CD4-positive, CD25-positive, alpha-beta regulatory T cell (primary cell): ENCODE data around the gene PRX. TPM values are rescaled to one million over a fixed set of nuclear protein-coding genes. Genes with fewer than 3 reads are reported as not detected.

Experiments used
- ATAC-seq, 2 donors: fragments of 150-1000 bp; cut with Tn5 transposase; one replicate each; pipeline ENCODE4 v1.10.0; 2021; ENCODE audit warnings: low read depth in 2 of 2, moderate number of reproducible peaks in 2 of 2, moderate library complexity in 1 of 2
- DNase-seq, 3 donors: peaks; one replicate each; pipeline versions ENCODE4 v3.0.0 to v3.0.0-alpha.2; 2012 to 2022; ENCODE audit warnings: mixed read lengths in 1 of 3
- H3K27ac ChIP-seq: one replicate; pipeline ENCODE4 v1.7.0; 2013; ENCODE audit warnings: mild to moderate bottlenecking, low read length; ENCODE audit not compliant: insufficient read depth, poor library complexity, severe bottlenecking
- H3K27me3 ChIP-seq: one replicate; pipeline ENCODE4 v1.7.0; 2013; ENCODE audit warnings: low read length; ENCODE audit not compliant: control insufficient read depth, insufficient read depth
- H3K36me3 ChIP-seq: one replicate; pipeline ENCODE4 v1.7.0; 2013; ENCODE audit warnings: mild to moderate bottlenecking, low read length, moderate library complexity; ENCODE audit not compliant: control insufficient read depth, insufficient read depth
- H3K4me1 ChIP-seq: 2 replicates; pipeline ENCODE4 v1.7.0; 2013; ENCODE audit warnings: mild to moderate bottlenecking, low read length; ENCODE audit not compliant: insufficient read depth, control insufficient read depth, poor library complexity, severe bottlenecking
- H3K4me3 ChIP-seq: one replicate; pipeline ENCODE4 v1.7.0; 2013; ENCODE audit warnings: low read depth, mild to moderate bottlenecking, low read length, moderate library complexity
- H3K9me3 ChIP-seq, 2 experiments: 1 replicate in 1 of 2; 2 replicates in 1 of 2; pipeline ENCODE4 v1.7.0; 2013; ENCODE audit warnings: low read length in 2 of 2, mild to moderate bottlenecking in 1 of 2, moderate library complexity in 1 of 2; ENCODE audit not compliant: control insufficient read depth in 2 of 2
- H3K27ac Mint-ChIP-seq, 3 donors: one replicate each; pipeline ENCODE4 v1.8.0; 2020 to 2022; ENCODE audit warnings: mild to moderate bottlenecking in 3 of 3, mixed read lengths in 3 of 3, moderate library complexity in 2 of 3
- H3K27me3 Mint-ChIP-seq: one replicate; pipeline ENCODE4 v1.8.0; 2022; ENCODE audit warnings: mild to moderate bottlenecking, mixed read lengths
- H3K36me3 Mint-ChIP-seq: one replicate; pipeline ENCODE4 v1.8.0; 2020; ENCODE audit warnings: mixed read lengths
- H3K4me1 Mint-ChIP-seq, 4 donors: one replicate each; pipeline ENCODE4 v1.8.0; 2020 to 2022; ENCODE audit warnings: mixed read lengths in 4 of 4, mild to moderate bottlenecking in 1 of 4
- H3K4me3 Mint-ChIP-seq, 4 donors: one replicate each; pipeline ENCODE4 v1.8.0; 2020 to 2022; ENCODE audit warnings: mild to moderate bottlenecking in 4 of 4, mixed read lengths in 4 of 4, moderate library complexity in 3 of 4
- H3K9me3 Mint-ChIP-seq, 7 donors: one replicate each; pipeline ENCODE4 v1.8.0; 2020 to 2022; ENCODE audit warnings: mixed read lengths in 7 of 7, mild to moderate bottlenecking in 3 of 7, moderate library complexity in 2 of 7
- polyA plus RNA-seq, 4 donors: library from polyadenylated mRNA; unstranded; fragments of 300-500 nt; fragmentation: Illumina TruSeq; gene quantifications; one replicate each; pipeline ENCODE4 v1.2.3, GENCODE V29; 2021
- total RNA-seq: library from RNA; stranded (reverse); gene quantifications from one replicate; pipeline ENCODE4 v1.2.3, GENCODE V29; 2022

The PRX gene
- total and polyA plus RNA-seq, 5 donors from 2014 or later: 0.08 to 1.3 (median 0.39) TPM; not detected in 1

- Mint-ChIP-seq H3K27ac (peak within 1 kb of the TSS; percentile 93 to 97 (median 96)), H3K9me3 (no peaks in the 10 kb centered on the region), H3K36me3 (peaks cover 6% of the 10 kb centered on the region), H3K4me3 (peak within 1 kb of the TSS; percentile 97 to 100 (median 98)), H3K4me1 (peaks cover 9 to 24% (median 18%) of the 10 kb centered on the region in 4 donors), H3K27me3 (peaks cover 6% of the 10 kb centered on the region)
- peak within 1 kb of the TSS; percentile 99 for H3K4me3 ChIP-seq
- H3K27ac ChIP-seq: peak within 1 kb of the TSS; percentile 77
- DNase-seq (peak; percentile 93 to 97 (median 97)), ATAC-seq (peak; percentile 68 to 73)
- peaks cover 5% of the 10 kb centered on the region for H3K4me1 ChIP-seq
- peaks cover 14% of the 10 kb centered on the region for H3K36me3 ChIP-seq
- H3K27me3 ChIP-seq: no peaks in the 10 kb centered on the region
- no peaks in the 10 kb centered on the region for H3K9me3 ChIP-seq
Measured at GRCh38 chr19:40444000-40444824, 31.0 kb upstream of the PRX start, which contains the start of gene SERTAD3. Gene SERTAD3, minus strand, starts transcription at chr19:40444335. Its CDS starts 2,255 bp downstream, at chr19:40442080.

GRCh38 chr19:40443131-40443999 lies 30.2 kb upstream of the PRX start:
- Histone ChIP-seq H3K4me1 (peaks cover 5% of the 10 kb centered on the region), H3K4me3 (peak overlapping the region; percentile 99), H3K27me3 (no peaks in the 10 kb centered on the region), H3K9me3 (no peaks in the 10 kb centered on the region), H3K27ac (peak overlapping the region; percentile 77), H3K36me3 (peaks cover 14% of the 10 kb centered on the region)
- ATAC-seq: peak; percentile 82
- H3K4me3 Mint-ChIP-seq: peak overlapping the region; percentile 97 to 100 (median 98)
- H3K36me3 Mint-ChIP-seq: peaks cover 7% of the 10 kb centered on the region
- no peaks in the 10 kb centered on the region for H3K9me3 Mint-ChIP-seq
- DNase-seq: peak; percentile 99 to 100 (median 99)
- peaks cover 6% of the 10 kb centered on the region for H3K27me3 Mint-ChIP-seq
- H3K27ac Mint-ChIP-seq: peak overlapping the region; percentile 93 to 97 (median 96)
- H3K4me1 Mint-ChIP-seq: peaks cover 9 to 24% (median 18%) of the 10 kb centered on the region in 4 donors

GRCh38 chr19:40442328-40443130 lies 29.4 kb upstream of the PRX start:
- H3K4me3 Mint-ChIP-seq: peak overlapping the region; percentile 97 to 100 (median 98)
- peak overlapping the region; percentile 78 for H3K4me3 ChIP-seq
- H3K27ac Mint-ChIP-seq: peak overlapping the region; percentile 93 to 96 (median 95)

GRCh38 chr19:40441719-40442253 lies 28.6 kb upstream of the PRX start:
- H3K9me3 ChIP-seq: no peaks in the 10 kb centered on the region
- Mint-ChIP-seq H3K9me3 (no peaks in the 10 kb centered on the region), H3K4me3 (peak overlapping the region; percentile 46 to 100 (median 98)), H3K36me3 (peaks cover 9% of the 10 kb centered on the region), H3K27ac (peak overlapping the region; percentile 57 to 96 (median 93)), H3K4me1 (peaks cover 9 to 24% (median 18%) of the 10 kb centered on the region in 4 donors), H3K27me3 (peaks cover 6% of the 10 kb centered on the region)
- no peaks in the 10 kb centered on the region for H3K27me3 ChIP-seq
- ATAC-seq (no peak), DNase-seq (no peak)
- H3K36me3 ChIP-seq: peaks cover 14% of the 10 kb centered on the region
- peak overlapping the region; percentile 78 for H3K4me3 ChIP-seq
- peaks cover 5% of the 10 kb centered on the region for H3K4me1 ChIP-seq
- peak overlapping the region; percentile 77 for H3K27ac ChIP-seq

More at GRCh38 chr19:40442328-40443130, 29.4 kb upstream of the PRX start:
- DNase-seq (no peak), ATAC-seq (no peak)
- Mint-ChIP-seq H3K4me1 (peaks cover 9 to 24% (median 18%) of the 10 kb centered on the region in 4 donors), H3K9me3 (no peaks in the 10 kb centered on the region), H3K36me3 (peaks cover 9% of the 10 kb centered on the region), H3K27me3 (peaks cover 6% of the 10 kb centered on the region)
- Histone ChIP-seq H3K27me3 (no peaks in the 10 kb centered on the region), H3K27ac (peak overlapping the region; percentile 77), H3K4me1 (peaks cover 5% of the 10 kb centered on the region), H3K9me3 (no peaks in the 10 kb centered on the region), H3K36me3 (peaks cover 14% of the 10 kb centered on the region)

GRCh38 chr19:40438284-40438683 lies 25.1 kb upstream of the PRX start:
- no peak overlapping the region for H3K27ac ChIP-seq
- H3K9me3 ChIP-seq: no peaks in the 10 kb centered on the region
- peaks cover 9% of the 10 kb centered on the region for H3K36me3 Mint-ChIP-seq
- peaks cover 9 to 29% (median 16%) of the 10 kb centered on the region in 4 donors for H3K4me1 Mint-ChIP-seq
- no peak overlapping the region for H3K4me3 Mint-ChIP-seq
- peaks cover 9% of the 10 kb centered on the region for H3K4me1 ChIP-seq
- no peak overlapping the region for H3K27ac Mint-ChIP-seq
- H3K27me3 Mint-ChIP-seq: peaks cover 2% of the 10 kb centered on the region
- H3K4me3 ChIP-seq: no peak overlapping the region
- ATAC-seq (no peak), DNase-seq (no peak)
- H3K9me3 Mint-ChIP-seq: no peaks in the 10 kb centered on the region
- peaks cover 14% of the 10 kb centered on the region for H3K36me3 ChIP-seq
- no peaks in the 10 kb centered on the region for H3K27me3 ChIP-seq

GRCh38 chr19:40433391-40434216 lies 20.4 kb upstream of the PRX start:
- DNase-seq (peak; percentile 46 to 70 (median 49)), ATAC-seq (peak; percentile 75 to 80)
- H3K27ac ChIP-seq: peak overlapping the region; percentile 56
- Mint-ChIP-seq H3K27ac (peak overlapping the region; percentile 93 to 99 (median 98)), H3K9me3 (no peaks in the 10 kb centered on the region), H3K36me3 (peaks cover 3% of the 10 kb centered on the region), H3K27me3 (no peaks in the 10 kb centered on the region), H3K4me1 (peaks cover 0 to 19% (median 5%) of the 10 kb centered on the region in 4 donors), H3K4me3 (peak overlapping the region; percentile 88 to 94 (median 92))
- no peaks in the 10 kb centered on the region for H3K27me3 ChIP-seq
- peaks cover 7% of the 10 kb centered on the region for H3K4me1 ChIP-seq
- peak overlapping the region; percentile 66 for H3K4me3 ChIP-seq
- no peaks in the 10 kb centered on the region for H3K36me3 ChIP-seq
- H3K9me3 ChIP-seq: no peaks in the 10 kb centered on the region
